Measurements from ENCODE around the gene CHMP3.

- TF ChIP-seq CTCF (IDR thresholded peaks at IDR 0.05) = no peak
- TF ChIP-seq POLR2A (IDR thresholded peaks at IDR 0.05) = no peak
Measured at GRCh38 chr2:86608832-86609410, 45.7 kb upstream of the CHMP3 start.

All from body of pancreas (tissue), 4 donors.